ENCODE data around the gene KDM5A. TPM values are rescaled to one million over a fixed set of nuclear protein-coding genes. Genes with fewer than 3 reads are reported as not detected.
"Not testable (repeated sequence)": the region's sequence is repeated elsewhere in the genome, so short reads cannot be mapped to it uniquely, and the experiment has no call there.

Gene KDM5A
- total RNA-seq, 1 donor from 2014 or later = 75.2 TPM

GRCh38 chr12:238736-239398 is 150.3 kb downstream of the KDM5A start:
- DNase-seq (ENCODE audit: low spot score) = no peak

DNA sequence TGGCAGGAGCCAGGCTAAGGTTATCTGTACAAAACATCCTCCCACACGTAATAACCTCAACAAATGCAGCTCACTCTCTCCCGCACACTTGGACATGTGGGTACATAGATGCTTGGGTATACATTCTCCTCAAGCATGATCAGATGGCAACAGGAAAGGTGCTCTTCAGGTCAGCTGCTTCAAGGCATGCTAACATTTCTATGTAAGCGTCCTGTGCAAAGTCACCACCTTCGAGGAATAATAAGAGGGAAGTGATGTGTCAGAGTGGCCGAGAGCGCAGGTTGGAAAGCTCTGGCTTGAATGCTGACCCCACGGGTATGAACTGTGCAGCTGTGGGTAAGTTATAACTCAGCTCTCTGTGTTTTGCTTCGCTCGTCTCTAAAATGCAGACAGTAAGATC is 151.0 kb downstream of the KDM5A start:
- no peak for DNase-seq (ENCODE audit: low spot score)

- peak; percentile 67 for DNase-seq (ENCODE audit: low spot score)
These were observed 151.9 kb downstream of the KDM5A start for GRCh38 chr12:237026-237815.

GRCh38 chr12:236445-236844 is 152.7 kb downstream of the KDM5A start:
- DNase-seq (ENCODE audit: low spot score) = no peak

- DNase-seq (ENCODE audit: low spot score) = not testable (repeated sequence)
These were observed 153.2 kb downstream of the KDM5A start for GRCh38 chr12:235967-236366.

- DNase-seq (ENCODE audit: low spot score) = no peak
These were observed 154.2 kb downstream of the KDM5A start for GRCh38 chr12:234891-235415.

GRCh38 chr12:234019-234418 is 155.1 kb downstream of the KDM5A start:
- no peak for DNase-seq (ENCODE audit: low spot score)

DNA sequence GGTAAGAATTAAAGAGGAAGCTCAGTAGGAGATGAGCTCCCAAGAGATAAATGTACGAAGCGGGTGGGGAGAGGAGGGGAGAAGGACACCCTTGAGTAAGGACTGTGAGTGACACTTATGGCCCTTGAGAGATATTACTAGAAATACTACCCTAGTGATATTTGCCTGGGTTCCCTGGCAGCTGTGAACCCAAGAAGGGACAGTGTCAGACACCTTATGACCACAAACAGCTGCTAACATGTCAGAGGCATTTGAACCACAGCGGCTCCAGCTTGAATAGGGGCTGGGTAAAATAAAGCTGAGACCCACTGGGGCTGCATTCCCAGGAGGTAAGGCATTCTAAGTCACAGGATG is 155.5 kb downstream of the KDM5A start:
- no peak for DNase-seq (ENCODE audit: low spot score)

DNA sequence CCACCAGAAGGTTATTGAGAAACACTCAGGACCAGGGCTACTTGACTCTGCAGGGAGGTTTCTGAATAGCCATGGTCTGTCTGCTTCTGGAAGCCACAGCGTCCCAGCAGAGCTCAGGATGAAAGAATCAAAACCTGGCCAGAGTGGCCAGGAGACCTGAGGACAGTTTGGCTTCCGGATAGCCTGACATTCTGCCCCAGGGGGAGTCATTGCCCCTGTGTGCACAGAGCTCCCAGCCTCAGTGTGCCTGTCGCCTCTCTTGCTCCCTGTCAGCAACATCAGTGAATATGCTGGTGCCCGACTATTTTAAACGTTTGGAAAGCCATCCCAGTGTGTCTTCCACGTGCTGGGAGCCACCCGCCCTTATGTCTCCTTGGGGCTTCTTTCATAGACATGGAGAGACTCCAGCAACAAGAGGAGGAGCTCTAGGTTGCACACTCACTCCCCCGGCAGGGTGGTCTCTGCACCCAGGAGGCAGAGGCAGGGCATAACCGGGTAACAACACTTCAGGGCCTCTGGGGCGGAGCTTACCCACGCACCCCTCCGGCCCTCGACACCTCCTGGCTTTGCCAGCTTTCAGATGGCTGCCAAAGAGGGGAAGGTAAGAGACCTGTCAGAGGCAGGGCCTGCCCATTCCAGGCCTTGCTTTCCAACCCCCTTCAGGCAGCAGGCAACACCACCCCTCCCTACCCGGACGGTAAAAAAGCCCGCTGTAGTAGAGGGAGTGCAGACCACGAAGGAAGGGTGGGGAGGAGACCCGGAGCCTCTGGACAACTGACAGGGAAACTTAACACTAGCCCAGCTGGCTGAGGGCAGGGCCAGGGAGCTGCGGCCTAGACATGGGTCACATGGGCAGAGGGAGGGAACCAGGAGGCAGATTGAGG is 156.1 kb downstream of the KDM5A start:
- DNase-seq (ENCODE audit: low spot score) = no peak

GRCh38 chr12:230925-231671 is 158.0 kb downstream of the KDM5A start:
- no peak for DNase-seq (ENCODE audit: low spot score)

Other genes starting within 250 kb of the KDM5A start
- gene SLC6A12, start 175.2 kb downstream of the KDM5A start, total RNA-seq = 1.2 TPM
- 0.40 TPM for gene SLC6A13, start 126.5 kb downstream of the KDM5A start, total RNA-seq
- gene CCDC77, start 12.3 kb upstream of the KDM5A start, total RNA-seq = 5.3 TPM
- gene B4GALNT3, start 70.6 kb upstream of the KDM5A start, total RNA-seq = 26.4 TPM